Ecto neural progenitor cell (in vitro differentiated cells): ENCODE results near the gene NUTM1.
"Not testable (repeated sequence)": the region's sequence is repeated elsewhere in the genome, so short reads cannot be mapped to it uniquely, and the experiment has no call there.

ENCODE experiments used
- DNase-seq: peaks from one replicate; pipeline ENCODE4 v3.0.0-alpha.2; 2018; ENCODE audit warnings: low spot score

NUTM1 gene

GRCh38 chr15:34336231-34336990 is 6.7 kb upstream of the NUTM1 start:
- DNase-seq, result no peak

DNA sequence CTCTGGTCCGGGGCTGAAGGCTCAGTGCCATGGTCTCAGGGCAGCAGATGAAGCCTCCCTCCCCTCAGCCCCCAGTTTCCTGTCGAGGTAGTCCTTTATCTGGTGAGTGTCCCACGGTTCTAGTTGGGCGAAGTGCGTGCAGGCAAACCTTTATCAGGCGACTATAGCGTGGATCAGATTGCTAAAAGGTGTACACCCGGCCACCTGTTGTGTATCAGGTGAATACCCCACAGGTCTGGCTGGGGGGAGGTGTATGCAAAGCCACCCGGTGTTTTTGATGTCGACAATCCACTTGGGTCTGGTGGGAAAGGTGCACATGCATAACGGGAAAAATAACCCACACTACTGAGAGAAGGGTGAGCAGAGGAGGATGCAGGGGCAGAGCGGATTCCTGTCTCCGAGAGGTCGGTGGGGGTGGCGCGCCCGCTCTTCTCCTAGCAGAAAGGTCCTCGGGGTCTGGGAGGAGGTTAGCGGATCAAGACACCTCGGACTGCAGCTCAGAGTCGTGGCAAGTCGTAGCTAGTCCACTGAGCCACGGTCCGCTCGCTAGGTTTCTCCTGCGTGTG is 6.0 kb upstream of the NUTM1 start:
- DNase-seq, result no peak

- peak; percentile 93 for DNase-seq
Measured at GRCh38 chr15:34337557-34338306, 5.4 kb upstream of the NUTM1 start, which contains the start of gene SLC12A6. SLC12A6 (minus strand) TSS chr15:34337781; CDS start chr15:34336680, 1,101 bp downstream.

DNA sequence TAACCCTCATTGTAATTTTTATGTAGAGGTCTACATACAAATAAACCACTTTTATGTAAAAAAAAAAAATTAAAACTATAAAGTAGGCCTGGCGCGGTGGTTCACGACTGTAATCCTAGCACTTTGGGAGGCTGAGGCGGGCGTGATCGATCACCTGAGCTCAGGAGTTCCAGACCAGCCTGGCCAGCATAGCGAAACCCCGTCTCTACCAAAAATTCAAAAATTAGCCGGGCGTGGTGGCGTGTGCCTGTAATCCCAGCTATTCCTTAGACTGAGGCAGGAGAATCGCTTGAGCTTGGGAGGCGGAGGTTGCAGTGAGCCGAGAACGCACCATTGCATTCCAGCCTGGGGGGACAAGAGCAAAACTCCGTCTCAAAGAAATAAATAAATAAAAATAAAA is 4.8 kb upstream of the NUTM1 start:
- DNase-seq, result no peak

DNA sequence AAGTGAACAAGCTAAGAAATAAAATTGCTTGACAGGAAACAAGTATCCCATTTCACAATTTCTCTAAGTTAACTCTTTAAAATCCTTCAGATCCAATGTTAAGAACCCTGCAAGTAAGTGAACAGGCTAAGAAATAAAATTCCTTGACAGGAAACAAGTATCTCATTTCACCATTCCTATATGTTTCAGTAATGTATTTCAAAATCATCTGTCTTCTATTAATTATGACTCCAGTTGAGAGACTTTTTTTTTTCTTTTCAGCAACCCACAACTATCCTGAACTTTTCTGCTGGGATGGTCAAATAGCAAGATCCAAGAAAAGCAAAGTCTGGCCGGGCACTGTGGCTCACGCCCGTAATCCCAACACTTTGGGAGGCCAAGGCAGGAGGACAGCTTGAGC is 3.2 kb upstream of the NUTM1 start:
- no peak for DNase-seq

DNA sequence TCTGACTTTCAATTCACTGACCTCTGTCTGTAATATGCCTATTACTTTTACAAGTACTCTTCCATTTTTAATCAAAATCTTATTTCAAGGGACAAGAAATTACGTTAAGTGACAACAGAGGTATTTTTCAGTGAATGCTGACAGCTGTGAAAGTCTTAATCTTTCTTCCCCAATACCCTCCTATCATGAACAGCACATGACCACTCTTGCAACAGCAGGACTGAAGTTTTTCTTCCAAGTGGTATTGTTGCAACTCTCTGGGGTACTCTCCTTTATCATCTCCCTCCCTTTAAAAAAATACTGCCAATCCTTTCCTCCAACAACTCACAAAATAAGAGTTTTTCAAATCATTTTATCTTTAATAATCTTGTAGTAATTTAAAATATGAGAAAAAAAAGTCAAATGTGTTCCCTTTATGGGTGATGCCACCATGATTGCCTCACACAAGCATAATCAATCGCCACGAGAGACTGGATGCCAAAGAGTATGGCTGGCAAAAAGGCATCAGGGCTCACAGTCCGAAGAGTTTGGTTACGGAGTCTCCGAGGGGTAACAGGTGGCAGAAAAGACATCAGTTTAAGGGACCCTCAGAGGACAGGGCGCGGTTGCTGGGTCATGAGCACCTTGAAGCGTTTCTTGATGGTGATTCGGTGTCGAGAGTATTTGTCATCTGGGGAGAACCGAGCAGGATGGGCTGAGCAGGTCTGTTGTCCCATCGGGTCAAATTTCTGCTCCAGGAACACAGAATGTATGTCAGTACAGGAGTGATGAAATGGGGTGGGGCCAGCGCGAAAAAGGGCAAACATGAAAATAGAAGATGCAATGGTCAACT is 1.5 kb upstream of the NUTM1 start:
- no peak for DNase-seq

DNA sequence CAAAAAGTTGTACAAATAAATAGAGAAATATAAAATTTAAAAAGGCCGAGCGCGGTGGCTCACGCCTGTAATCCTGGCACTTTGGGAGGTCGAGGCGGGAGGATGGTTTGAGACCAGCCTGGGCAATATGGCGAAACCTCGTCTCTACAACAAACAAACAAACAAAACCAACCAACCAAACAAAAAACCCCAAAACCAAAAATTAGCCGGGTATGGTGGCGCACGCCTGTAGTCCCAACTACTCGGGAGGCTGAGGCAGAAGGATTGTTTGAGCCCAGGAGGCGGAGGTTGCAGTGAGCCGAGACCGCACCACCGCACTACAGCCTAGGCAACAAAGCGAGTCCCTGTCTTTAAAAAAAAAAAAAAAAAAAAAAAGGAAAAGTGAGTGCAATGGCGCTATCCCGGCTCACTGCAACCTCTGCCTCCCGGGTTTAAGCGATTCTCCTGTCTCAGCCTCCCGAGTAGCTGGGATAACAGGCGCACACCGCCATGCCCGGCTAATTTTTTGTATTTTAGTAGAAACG is 840 bp upstream of the NUTM1 start:
- not testable (repeated sequence) for DNase-seq

DNA sequence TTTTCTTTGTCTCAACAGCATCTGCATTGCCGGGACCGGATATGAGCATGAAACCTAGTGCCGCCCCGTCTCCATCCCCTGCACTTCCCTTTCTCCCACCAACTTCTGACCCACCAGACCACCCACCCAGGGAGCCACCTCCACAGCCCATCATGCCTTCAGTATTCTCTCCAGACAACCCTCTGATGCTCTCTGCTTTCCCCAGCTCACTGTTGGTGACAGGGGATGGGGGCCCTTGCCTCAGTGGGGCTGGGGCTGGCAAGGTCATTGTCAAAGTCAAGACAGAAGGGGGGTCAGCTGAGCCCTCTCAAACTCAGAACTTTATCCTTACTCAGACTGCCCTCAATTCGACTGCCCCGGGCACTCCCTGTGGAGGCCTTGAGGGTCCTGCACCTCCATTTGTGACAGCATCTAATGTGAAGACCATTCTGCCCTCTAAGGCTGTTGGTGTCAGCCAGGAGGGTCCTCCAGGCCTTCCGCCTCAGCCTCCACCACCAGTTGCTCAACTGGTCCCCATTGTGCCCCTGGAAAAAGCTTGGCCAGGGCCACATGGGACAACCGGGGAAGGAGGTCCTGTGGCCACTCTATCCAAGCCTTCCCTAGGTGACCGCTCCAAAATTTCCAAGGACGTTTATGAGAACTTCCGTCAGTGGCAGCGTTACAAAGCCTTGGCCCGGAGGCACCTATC is 5.0 kb downstream of the NUTM1 start:
- DNase-seq, result no peak

DNA sequence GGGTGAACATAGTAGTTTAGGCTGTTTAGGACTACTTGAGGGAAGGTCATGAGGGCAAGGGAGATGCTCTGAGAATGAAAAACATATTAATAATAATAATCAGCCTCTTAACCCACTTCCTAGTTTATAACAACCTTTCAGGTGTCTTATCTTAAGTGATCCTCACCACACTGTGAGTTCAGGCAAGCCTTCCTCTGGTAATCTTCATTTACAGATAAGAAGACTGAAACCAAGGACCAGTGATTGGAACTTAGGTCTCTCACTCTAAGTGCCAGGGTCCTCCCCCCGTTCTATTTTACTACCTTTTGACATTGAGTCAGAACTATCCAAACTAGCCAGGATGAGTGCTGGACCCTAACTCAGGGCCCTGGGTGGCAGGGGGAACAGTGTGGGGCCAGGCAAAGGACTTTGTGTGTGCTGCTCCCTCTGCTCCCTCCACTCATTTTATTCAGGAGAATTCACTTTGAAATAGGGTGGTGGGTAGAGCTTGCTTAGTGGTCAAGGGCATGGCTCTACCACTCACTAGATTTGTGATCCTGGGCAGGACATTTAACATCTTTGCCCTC is 5.7 kb downstream of the NUTM1 start:
- no peak for DNase-seq

DNA sequence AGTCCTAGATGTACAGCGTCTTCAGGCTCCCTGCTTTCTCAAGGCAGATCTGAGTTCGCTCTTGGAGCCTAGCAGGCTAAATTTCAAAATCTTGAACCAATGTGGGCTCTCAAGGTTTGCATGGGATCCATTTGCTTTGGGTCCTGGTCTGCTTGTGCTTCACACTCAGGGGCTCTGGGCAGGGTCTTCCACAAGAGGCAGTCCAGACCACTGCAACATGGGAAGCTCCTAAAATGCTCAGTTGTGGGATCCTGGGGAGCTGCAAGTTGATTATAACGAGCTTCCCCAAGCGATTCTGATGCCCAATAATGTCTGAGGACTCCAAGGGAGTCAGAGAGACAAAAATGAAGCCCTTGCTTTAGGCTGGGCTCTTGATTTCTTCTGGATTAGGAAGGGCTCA is 6.7 kb downstream of the NUTM1 start:
- no peak for DNase-seq

GRCh38 chr15:34352996-34353395 is 9.9 kb downstream of the NUTM1 start:
- peak; percentile 8 for DNase-seq

- DNase-seq, result no peak
Measured at GRCh38 chr15:34353627-34354026, 10.5 kb downstream of the NUTM1 start.

DNA sequence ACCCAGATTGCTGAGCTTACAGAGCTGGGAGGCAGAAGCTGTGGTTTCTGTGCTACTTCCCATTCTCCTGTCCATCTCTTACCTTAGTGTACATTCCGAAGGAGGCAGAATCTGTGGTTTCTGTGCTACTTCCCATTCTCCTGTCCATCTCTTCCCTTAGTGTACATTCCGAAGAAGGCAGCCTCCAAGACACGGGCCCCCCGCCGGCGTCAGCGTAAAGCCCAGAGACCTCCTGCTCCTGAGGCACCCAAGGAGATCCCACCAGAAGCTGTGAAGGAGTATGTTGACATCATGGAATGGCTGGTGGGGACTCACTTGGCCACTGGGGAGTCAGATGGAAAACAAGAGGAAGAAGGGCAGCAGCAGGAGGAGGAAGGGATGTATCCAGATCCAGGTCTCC is 11.2 kb downstream of the NUTM1 start:
- peak; percentile 16 for DNase-seq

DNA sequence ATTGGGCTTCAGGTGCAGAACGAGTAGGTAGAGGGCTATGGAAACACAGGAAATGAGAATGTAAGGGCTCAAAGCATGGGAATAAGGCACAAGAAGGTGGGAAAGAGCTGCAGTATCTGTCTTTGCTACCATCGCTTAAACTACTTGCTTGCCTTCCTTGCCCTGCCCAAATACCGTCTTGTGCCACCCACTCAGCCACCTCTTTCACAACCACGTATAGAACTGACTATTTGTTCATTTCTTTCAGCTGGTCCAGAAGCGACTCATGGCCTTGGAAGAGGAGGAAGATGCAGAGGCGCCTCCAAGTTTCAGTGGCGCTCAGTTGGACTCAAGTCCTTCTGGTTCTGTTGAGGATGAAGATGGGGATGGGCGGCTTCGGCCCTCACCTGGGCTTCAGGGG is 12.1 kb downstream of the NUTM1 start:
- peak; percentile 16 for DNase-seq

GRCh38 chr15:34357653-34358052 is 14.5 kb downstream of the NUTM1 start:
- no peak for DNase-seq

DNA sequence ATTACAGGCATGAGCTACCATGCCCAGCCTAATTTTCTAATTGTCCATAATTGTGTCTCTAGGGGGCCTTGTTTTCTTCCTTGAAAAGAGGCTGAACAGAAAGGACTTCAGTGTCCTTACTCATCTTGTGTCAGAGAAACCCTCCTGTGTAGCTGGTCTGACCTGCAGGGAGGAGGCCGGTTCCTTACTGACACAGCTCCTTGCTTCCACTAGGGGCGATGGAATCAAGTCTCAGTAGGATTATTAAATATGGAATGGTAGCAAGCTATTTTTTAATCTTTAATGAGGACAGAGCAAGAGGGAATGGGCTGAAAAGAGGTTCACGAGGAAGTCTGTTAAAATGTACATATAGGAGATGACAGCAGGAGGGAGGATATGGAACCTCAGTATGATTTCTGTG is 15.3 kb downstream of the NUTM1 start:
- no peak for DNase-seq

DNA sequence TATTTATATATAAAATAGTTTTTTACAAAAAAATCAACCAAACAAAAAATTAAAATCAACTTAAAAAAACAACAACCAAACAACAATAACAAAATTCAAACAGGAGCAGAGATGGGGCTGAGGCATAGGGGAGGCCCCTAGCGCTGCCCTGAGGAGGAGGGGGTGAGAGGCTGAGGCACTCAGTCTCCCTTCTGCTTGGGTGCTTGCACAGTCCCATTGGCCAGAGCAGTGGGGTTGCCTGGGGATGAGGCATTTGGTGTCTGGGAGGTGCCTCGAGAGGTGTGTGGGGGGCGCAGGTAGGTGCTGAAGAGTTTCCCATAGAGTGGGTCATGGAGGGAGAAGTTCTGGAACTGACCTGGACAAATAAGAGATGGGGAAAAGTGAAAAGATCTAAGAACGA is 15.8 kb downstream of the NUTM1 start:
- no peak for DNase-seq

DNA sequence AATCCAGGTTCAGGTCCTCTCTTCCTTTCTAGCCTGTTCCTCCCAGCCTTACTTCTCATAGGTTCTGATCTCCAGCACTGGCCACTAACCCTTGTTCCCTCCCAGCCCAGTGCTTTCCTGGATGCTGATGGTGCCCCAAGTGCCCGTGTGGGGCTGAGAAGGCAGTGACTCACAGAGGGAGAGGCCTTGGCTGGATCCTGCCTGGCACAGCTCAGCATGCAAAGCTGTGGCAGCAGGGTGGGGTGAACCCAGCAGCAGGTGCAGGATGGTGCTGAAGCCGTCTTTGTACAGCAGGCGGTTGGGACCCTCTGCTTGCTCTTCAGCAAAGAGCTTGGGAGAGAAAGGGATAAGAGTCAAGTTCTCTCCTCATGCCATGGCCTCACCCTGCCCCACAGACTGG is 16.3 kb downstream of the NUTM1 start:
- no peak for DNase-seq

DNA sequence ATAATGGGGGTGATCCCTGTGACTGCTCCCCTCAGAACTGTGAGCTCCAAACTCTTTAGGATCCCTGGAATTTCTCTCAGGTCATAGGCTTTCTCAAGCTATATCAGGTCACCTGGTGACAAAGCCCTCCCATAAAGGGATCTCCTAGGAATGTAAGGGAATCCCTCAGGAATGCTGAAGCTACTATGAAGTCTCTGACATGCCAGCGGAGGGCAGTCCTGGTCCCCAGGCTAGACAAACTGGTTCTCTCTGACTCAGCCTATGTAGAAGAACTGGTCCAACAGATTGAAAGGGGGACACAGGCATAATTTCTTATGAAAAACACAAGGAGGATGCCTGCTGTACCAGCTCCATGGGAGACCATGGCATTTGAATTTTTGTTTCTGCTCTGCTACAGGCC is 17.2 kb downstream of the NUTM1 start:
- DNase-seq, result no peak

DNA sequence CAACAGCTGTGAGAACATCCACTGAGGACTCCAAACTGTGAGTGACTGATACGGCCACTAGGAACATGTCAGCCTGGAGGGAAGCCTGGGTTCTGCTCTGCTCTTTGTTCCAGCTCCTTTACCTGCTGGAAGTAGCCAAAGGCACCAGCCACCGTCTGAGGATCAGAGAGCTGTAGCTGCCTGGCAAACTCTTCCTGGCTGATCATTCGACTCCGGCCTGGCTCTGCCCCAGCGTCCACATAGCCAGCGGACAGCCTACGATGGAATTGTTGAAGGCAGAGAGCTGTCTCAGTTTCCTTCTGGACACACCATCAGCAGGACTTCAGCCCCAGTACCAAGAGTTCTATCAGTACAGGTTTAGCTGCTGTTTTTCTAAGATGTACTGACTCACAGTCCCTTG is 18.2 kb downstream of the NUTM1 start:
- no peak for DNase-seq
